Fibroblast of skin of right quadriceps (primary cell): ENCODE data around the gene NKX6-2.
"Not testable (repeated sequence)": the region's sequence is repeated elsewhere in the genome, so short reads cannot be mapped to it uniquely, and the experiment has no call there.

ENCODE experiments used
- DNase-seq: peaks from one replicate; pipeline ENCODE4 v3.0.0-alpha.2; 2013

NKX6-2 gene

GRCh38 chr10:132785723-132786475 is at the start of gene NKX6-2:
Gene NKX6-2 (minus strand): TSS chr10:132786147. CDS start chr10:132785948, 199 bp downstream.
- DNase-seq, result no peak

GRCh38 chr10:132834891-132835847 is 49.2 kb upstream of the NKX6-2 start:
- DNase-seq, result no peak

GRCh38 chr10:132834311-132834761 is 48.4 kb upstream of the NKX6-2 start:
- no peak for DNase-seq

GRCh38 chr10:132833421-132834111 is 47.6 kb upstream of the NKX6-2 start:
- DNase-seq, result no peak

- DNase-seq, result no peak
Measured at GRCh38 chr10:132832186-132832969, 46.4 kb upstream of the NKX6-2 start.

- DNase-seq, result no peak
Measured at GRCh38 chr10:132829403-132829802, 43.5 kb upstream of the NKX6-2 start.

GRCh38 chr10:132828681-132829080 is 42.7 kb upstream of the NKX6-2 start:
- no peak for DNase-seq

GRCh38 chr10:132827861-132828539 is 42.1 kb upstream of the NKX6-2 start:
- DNase-seq, result no peak

DNA sequence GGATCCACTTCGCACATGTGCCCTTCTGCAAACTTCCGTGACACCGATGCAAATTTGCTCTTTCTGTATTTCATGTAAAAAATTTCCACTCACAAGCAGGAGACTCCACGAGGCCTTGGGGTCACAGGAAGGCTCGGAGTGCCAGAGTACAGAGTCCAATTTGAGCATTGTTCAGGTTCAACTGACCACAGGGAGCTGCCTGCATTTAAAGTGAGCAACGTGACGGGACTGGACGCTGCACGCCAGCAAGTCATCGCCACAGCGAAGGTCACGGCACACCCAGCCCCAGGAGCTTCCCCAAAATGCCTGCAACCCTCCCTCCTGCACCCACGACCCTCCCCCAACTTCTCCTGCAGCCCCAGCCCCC is 41.5 kb upstream of the NKX6-2 start:
- no peak for DNase-seq

DNA sequence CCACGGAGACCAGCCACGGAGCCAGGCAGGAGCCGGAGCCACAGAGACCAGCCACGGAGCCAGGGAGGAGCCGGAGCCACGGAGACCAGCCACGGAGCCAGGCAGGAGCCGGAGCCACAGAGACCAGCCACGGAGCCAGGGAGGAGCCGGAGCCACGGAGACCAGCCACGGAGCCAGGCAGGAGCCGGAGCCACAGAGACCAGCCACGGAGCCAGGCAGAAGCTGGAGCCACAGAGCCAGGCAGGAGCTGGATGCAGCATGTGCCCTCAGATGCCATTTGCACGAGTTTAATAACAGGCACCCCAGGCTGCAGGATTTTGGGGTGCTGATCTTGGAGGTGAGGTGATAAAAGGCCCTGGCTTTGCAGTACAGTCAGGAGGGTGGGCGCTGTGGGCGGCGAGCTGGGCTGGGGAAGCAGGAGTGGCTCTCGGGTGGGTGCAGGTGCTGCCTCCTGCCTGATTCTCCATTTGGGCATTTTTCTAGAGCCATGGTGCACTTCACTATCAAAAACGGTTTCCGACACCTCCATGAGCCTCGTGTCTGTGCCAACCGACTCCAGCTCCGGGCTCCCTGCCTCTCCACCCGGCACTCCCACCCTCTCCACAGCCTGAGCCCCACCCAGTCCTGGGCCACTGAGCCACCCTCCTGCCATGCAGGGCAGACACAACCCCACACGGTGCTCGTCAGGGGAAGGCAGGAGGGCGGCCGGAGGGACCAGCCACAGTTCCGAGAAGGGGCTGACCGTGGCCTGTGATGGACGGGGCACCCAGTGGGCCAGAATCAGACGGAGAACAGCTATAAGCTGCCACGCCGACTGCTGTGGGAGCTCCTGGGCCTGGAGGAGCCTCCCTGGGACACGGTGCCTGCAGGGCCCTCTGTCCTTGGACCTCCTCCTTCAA is 40.8 kb upstream of the NKX6-2 start:
- DNase-seq, result no peak

DNA sequence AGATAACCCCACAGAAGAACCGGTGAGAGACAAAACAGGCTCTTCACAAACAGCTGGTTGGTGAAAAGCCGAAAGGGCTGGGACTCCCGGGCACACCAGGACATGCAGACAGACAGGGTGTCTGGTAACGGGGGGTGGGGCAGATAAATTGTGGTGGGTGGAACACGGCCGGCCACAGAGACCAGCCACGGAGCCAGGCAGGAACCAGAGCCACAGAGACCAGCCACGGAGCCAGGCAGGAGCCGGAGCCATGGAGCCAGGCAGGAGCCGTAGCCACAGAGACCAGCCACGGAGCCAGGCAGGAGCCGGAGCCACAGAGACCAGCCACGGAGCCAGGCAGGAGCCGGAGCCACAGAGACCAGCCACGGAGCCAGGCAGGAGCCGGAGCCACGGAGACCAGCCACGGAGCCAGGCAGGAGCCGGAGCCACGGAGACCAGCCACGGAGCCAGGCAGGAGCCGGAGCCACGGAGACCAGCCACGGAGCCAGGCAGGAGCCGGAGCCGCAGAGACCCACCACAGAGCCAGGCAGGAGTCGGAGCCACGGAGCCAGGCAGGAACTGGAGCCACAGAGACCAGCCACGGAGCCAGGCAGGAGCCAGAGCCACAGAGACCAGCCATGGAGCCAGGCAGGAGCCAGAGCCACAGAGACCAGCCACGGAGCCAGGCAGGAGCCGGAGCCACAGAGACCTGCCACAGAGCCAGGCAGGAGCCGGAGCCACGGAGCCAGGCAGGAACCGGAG is 40.0 kb upstream of the NKX6-2 start:
- not testable (repeated sequence) for DNase-seq

- DNase-seq, result no peak
Measured at GRCh38 chr10:132820056-132820455, 34.1 kb upstream of the NKX6-2 start.

GRCh38 chr10:132817701-132818211 is 31.8 kb upstream of the NKX6-2 start:
- DNase-seq, result no peak

DNA sequence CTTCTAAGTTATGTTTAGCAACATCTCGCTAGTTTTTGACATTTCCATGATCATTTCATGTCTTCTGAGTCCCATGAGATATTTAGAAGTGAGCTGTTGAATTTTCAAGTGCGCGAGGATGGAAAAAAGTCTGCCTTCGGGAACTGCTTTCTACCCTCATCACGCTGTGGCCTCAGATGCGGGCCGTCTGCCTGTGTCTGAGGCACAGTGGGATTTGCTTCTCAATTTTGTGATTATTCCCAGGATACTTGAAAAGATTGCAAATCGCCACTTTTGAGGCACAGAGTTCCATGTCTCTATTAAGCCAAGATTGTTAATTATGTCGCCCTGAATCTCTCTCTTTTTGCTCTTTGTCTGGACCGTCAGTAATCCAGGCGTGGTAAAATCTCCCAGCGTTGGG is 30.8 kb upstream of the NKX6-2 start:
- DNase-seq, result no peak

GRCh38 chr10:132815168-132815857 is 29.4 kb upstream of the NKX6-2 start:
- no peak for DNase-seq

GRCh38 chr10:132814469-132814856 is 28.5 kb upstream of the NKX6-2 start:
- DNase-seq, result no peak

DNA sequence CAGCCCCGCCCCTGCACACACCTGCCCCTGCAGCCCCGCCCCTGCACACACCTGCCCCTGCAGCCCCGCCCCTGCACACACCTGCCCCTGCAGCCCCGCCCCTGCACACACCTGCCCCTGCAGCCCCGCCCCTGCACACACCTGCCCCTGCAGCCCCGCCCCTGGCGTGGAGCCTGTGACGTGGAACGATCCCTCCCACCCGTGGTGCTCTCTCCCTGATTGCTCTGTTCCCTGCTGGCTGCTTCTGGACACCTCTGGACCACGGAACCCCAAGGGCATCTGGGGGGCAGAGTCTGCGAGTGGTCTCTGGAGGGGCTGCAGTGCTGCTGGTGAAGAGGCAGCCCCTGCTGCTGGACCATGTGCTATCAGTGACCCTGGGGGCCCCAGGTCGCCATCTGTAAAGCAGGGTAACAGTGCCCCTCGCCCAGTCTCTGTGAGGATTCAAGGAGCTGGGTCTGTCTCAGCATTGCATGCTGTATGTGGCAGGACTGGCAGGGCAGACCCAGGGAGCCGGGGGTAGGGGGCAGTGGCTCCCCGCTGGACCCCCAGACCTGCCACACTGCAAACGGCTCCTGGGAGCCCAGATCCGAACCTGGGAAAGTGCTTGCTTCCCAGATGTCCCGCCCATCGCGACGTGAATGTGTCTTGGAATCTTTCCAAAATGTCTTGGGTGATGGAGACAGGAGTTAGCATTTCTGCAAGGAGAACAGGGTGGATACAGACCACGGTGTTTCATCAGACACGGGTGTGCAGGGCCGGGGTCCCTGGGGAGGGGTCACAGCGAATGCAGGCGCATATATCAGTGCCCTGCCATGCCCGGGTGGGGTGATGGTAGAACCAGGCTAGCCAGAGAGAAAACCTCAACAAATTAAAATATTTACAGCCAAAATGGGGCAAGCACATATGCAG is 27.9 kb upstream of the NKX6-2 start:
- DNase-seq, result no peak

DNA sequence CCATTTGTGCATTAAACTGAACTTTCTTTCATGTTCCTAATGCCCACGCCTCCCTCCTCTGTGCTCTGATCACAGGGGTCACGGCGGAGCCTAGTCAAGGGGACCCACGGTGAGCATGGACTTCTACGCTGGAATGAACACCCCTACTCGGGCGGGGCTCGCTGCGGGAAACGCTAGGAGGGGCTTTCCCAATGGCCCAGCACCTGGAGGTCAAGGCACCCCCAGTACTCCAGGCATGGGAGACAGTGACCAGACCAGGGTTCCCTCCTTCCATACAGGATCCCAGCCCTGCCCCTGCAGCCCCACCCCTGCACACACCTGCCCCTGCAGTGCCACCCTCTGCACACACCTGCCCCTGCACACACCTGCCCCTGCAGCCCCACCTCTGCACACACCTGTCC is 27.1 kb upstream of the NKX6-2 start:
- no peak for DNase-seq
